NT2/D1 (cell line): Measurements from ENCODE around the gene NRIP1.

ENCODE experiments used
- DNase-seq: peaks from one replicate; pipeline ENCODE4 v3.0.0-alpha.2; 2011; ENCODE audit warnings: low read depth, low spot score
- H3K27me3 ChIP-seq: 2 replicates; pipeline ENCODE4 v1.6.0; 2011; ENCODE audit warnings: mild to moderate bottlenecking; ENCODE audit not compliant: insufficient read length, insufficient read depth
- H3K36me3 ChIP-seq: 2 replicates; pipeline ENCODE4 v1.6.1; 2011; ENCODE audit warnings: mild to moderate bottlenecking, low read length, mixed read lengths; ENCODE audit not compliant: insufficient read depth, insufficient read length
- H3K4me1 ChIP-seq: 2 replicates; pipeline ENCODE4 v1.5.1; 2011; ENCODE audit not compliant: insufficient read depth, insufficient read length
- H3K4me3 ChIP-seq: 2 replicates; pipeline ENCODE4 v1.5.1; 2011; ENCODE audit warnings: low read depth; ENCODE audit not compliant: insufficient read length
- H3K9ac ChIP-seq: 2 replicates; pipeline ENCODE4 v1.6.0; 2011; ENCODE audit warnings: low read depth; ENCODE audit not compliant: insufficient read length
- H3K9me3 ChIP-seq: 2 replicates; pipeline ENCODE4 v1.5.1; 2011; ENCODE audit warnings: mild to moderate bottlenecking, low read length; ENCODE audit not compliant: insufficient read depth
- SUZ12 ChIP-seq: IDR thresholded peaks from 2 replicates; pipeline ENCODE4 v1.6.1; 2011; ENCODE audit not compliant: insufficient read length, insufficient read depth; ENCODE audit errors: extremely low read depth
- YY1 ChIP-seq: IDR thresholded peaks from 2 replicates; pipeline ENCODE4 v1.6.1; 2011; ENCODE audit not compliant: insufficient read length, insufficient read depth
- ZNF274 ChIP-seq: IDR thresholded peaks from 2 replicates; pipeline ENCODE4 v1.6.1; 2011; ENCODE audit warnings: mild to moderate bottlenecking, low read depth, low read length

NRIP1 gene

GRCh38 chr21:14995226-14995625, 69.6 kb downstream of the NRIP1 start:
- Histone ChIP-seq H3K27me3 (no peaks in the 10 kb centered on the region), H3K36me3 (peaks cover 7% of the 10 kb centered on the region), H3K4me1 (no peaks in the 10 kb centered on the region), H3K9me3 (no peaks in the 10 kb centered on the region), H3K4me3 (no peak overlapping the region), H3K9ac (no peak overlapping the region)
- no peak for TF ChIP-seq YY1
- no peak for TF ChIP-seq ZNF274
- no peak for TF ChIP-seq SUZ12
- DNase-seq, result no peak

- H3K36me3 ChIP-seq, result peaks cover 7% of the 10 kb centered on the region
- no peaks in the 10 kb centered on the region for H3K27me3 ChIP-seq
- no peak overlapping the region for H3K9ac ChIP-seq
- DNase-seq, result no peak
- TF ChIP-seq SUZ12 (no peak), YY1 (no peak), ZNF274 (no peak)
- H3K4me1 ChIP-seq, result no peaks in the 10 kb centered on the region
- H3K4me3 ChIP-seq, result no peak overlapping the region
- no peaks in the 10 kb centered on the region for H3K9me3 ChIP-seq
Observed at GRCh38 chr21:14993115-14993514, 71.7 kb downstream of the NRIP1 start.

- H3K36me3 ChIP-seq, result peaks cover 7% of the 10 kb centered on the region
- TF ChIP-seq ZNF274 (no peak), SUZ12 (no peak), YY1 (no peak)
Observed at GRCh38 chr21:14991957-14992356, 72.8 kb downstream of the NRIP1 start.

GRCh38 chr21:14989359-14989758, 75.4 kb downstream of the NRIP1 start:
- H3K4me3 ChIP-seq, result no peak overlapping the region
- 0 out of 2 replicates have a peak, but pooled peaks cover under 1% of the 10 kb centered on the region for H3K9me3 ChIP-seq
- H3K27me3 ChIP-seq, result no peaks in the 10 kb centered on the region
- no peak overlapping the region for H3K9ac ChIP-seq
- H3K36me3 ChIP-seq, result peaks cover 7% of the 10 kb centered on the region
- DNase-seq, result no peak
- no peaks in the 10 kb centered on the region for H3K4me1 ChIP-seq
- TF ChIP-seq YY1, result no peak
- TF ChIP-seq SUZ12, result no peak
- TF ChIP-seq ZNF274, result no peak

More at GRCh38 chr21:14991957-14992356, 72.8 kb downstream of the NRIP1 start:
- Histone ChIP-seq H3K9me3 (no peaks in the 10 kb centered on the region), H3K4me1 (no peaks in the 10 kb centered on the region), H3K9ac (no peak overlapping the region), H3K27me3 (no peaks in the 10 kb centered on the region), H3K4me3 (no peak overlapping the region)
- DNase-seq, result no peak

- no peaks in the 10 kb centered on the region for H3K27me3 ChIP-seq
- no peaks in the 10 kb centered on the region for H3K4me1 ChIP-seq
- no peak overlapping the region for H3K4me3 ChIP-seq
- 0 out of 2 replicates have a peak, but pooled peaks cover 6% of the 10 kb centered on the region for H3K9me3 ChIP-seq
- no peak overlapping the region for H3K9ac ChIP-seq
- H3K36me3 ChIP-seq, result peaks cover 10% of the 10 kb centered on the region
- TF ChIP-seq ZNF274 (no peak), SUZ12 (no peak), YY1 (no peak)
- DNase-seq, result no peak
Observed at GRCh38 chr21:14988760-14989159, 76.0 kb downstream of the NRIP1 start.

- no peaks in the 10 kb centered on the region for H3K4me1 ChIP-seq
Observed at GRCh38 chr21:14987370-14988170, 77.2 kb downstream of the NRIP1 start.

GRCh38 chr21:14985306-14985705, 79.5 kb downstream of the NRIP1 start:
- no peak for DNase-seq

More at GRCh38 chr21:14987370-14988170, 77.2 kb downstream of the NRIP1 start:
- H3K4me3 ChIP-seq, result no peak overlapping the region
- H3K27me3 ChIP-seq, result no peaks in the 10 kb centered on the region
- H3K9ac ChIP-seq, result no peak overlapping the region
- H3K36me3 ChIP-seq, result peaks cover 11% of the 10 kb centered on the region
- TF ChIP-seq YY1 (no peak), SUZ12 (no peak), ZNF274 (no peak)
- no peak for DNase-seq
- H3K9me3 ChIP-seq, result 0 out of 2 replicates have a peak, but pooled peaks cover 10% of the 10 kb centered on the region

More at GRCh38 chr21:14985306-14985705, 79.5 kb downstream of the NRIP1 start:
- TF ChIP-seq YY1 (no peak), SUZ12 (no peak), ZNF274 (no peak)
- Histone ChIP-seq H3K4me1 (no peaks in the 10 kb centered on the region), H3K4me3 (no peak overlapping the region), H3K36me3 (peaks cover 3% of the 10 kb centered on the region), H3K9ac (no peak overlapping the region), H3K27me3 (no peaks in the 10 kb centered on the region), H3K9me3 (0 out of 2 replicates have a peak, but pooled peaks cover 10% of the 10 kb centered on the region)
